GM21367 (cell line): ENCODE data around the gene SIT1.
"Not testable (repeated sequence)": the region's sequence is repeated elsewhere in the genome, so short reads cannot be mapped to it uniquely, and the experiment has no call there.

ENCODE experiments used
- ATAC-seq: cut with Tn5 transposase; IDR thresholded peaks from one replicate; pipeline ENCODE4 v1.9.1; 2021; ENCODE audit not compliant: unreplicated experiment

Gene SIT1

DNA sequence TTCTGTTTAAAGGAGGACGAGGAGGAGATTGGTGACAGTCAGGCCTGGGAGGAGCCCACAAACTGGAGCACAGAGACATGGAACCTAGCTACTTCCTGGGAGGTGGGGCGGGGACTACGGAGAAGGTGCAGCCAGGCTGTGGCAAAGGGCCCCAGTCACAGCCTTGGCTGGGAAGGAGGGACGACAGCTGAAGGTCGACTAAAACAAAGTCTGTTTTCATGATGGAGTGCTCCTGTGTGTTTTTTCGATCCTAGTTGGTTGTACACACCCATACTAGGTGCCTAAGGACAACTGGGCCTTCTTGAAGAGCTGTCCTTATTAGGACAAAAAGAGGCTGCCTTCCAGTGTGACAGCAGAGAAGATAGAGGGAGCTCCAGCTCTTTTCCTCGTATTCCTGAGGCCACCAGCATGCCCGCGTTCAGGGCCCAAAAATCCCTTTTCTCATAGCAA is 10.3 kb upstream of the SIT1 start:
- no peak for ATAC-seq

DNA sequence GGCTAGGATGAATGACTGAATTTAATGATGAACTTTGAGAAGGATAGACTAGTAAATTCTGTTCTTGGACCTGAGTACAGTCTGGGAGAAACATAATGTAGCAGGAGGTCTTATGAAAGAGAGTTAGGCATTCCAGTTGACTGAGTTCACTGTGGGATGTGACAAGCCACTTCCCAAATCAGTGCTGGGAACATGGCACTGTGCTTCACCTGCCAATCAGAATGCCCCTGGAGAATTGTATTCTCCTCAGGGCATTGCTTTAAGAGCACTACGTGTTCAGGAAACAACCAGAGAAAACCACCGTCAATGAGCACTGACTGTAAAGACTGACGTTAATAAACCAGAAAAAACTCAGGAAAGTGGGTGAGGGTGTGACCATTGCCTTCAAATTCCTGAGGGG is 8.6 kb upstream of the SIT1 start:
- ATAC-seq = no peak

DNA sequence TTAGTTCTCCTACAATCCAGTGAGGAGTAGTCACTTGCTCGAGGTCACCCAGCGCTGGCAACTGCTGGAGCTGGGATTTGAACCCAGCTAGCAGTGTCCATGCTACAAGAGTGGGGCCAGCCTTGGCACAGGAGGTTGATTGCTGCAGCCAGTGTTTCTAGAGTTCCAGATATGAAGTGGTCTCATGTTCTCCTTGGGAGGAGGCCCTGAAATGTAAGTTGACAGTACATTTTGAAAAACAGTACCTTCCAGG is 8.2 kb upstream of the SIT1 start:
- ATAC-seq = no peak

DNA sequence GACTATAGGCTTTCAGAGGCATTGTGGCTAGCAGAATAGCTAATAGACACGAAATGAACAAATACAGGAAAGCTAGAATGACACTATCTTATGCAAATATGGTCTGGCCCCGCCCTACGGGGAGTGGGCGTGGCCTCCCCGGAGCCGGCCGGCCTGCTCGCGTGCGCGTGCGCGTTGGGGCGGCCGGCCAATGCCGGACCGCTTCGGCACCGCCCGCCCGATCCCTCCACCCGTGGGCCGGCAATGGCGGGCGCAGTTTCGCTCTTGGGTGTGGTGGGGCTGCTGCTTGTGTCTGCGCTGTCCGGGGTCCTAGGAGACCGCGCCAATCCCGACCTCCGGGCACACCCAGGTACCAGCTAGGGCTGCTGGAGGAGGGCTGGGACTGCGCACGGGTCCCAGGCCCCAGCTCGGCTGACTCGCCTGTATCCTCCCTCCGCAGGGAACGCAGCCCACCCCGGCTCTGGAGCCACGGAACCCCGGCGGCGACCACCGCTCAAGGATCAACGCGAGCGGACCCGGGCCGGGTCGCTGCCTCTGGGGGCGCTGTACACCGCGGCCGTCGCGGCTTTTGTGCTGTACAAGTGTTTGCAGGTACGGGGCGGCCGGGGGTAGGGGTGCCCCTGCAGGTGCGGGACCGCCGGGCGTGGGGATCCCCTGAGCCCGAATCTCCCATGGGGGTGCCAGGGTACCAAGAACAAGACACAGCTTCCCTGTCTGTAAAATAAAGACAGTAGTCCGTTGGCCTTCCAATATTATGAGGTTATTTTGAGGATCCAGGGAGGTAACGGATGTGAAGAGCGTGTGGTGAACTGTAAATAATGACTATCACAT is 7.6 kb upstream of the SIT1 start, which contains the start of gene CCDC107:
Gene CCDC107, plus strand, starts transcription at position 156 of the 831 bp plus-strand sequence. Its CDS starts 88 bp downstream, at position 244.
- peak; percentile 51 for ATAC-seq

DNA sequence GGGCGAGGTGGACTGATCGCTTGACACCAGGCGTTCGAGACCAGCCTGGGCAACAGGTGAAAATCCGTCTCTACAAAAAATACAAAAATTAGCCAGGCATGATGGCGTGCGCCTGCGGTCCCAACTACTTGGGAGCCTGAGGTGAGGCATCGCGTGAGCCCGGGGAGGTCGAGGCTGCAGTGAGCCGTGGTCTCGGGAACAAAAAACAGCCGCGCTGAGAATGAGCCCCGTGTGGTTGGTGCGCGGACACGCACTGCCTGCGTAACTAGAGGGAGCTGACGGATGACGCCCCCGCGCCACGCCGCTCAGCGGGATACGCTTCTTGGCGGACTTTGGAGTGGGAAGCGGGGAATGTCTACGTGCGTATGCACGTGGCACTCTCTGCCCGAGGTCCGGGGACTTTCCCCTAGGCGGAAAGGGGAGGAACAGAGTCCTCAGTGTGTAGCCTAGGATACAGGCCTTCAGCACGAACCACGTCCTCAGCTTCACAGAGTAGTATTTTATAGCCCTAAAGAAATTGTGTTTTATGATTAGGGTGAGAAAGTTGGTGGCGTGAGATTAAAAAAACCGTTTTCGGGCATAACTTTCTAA is 6.9 kb upstream of the SIT1 start, which contains the start of gene RMRP:
Gene RMRP, minus strand, starts transcription at position 474 of the 591 bp plus-strand sequence.
- ATAC-seq = peak; percentile 78

DNA sequence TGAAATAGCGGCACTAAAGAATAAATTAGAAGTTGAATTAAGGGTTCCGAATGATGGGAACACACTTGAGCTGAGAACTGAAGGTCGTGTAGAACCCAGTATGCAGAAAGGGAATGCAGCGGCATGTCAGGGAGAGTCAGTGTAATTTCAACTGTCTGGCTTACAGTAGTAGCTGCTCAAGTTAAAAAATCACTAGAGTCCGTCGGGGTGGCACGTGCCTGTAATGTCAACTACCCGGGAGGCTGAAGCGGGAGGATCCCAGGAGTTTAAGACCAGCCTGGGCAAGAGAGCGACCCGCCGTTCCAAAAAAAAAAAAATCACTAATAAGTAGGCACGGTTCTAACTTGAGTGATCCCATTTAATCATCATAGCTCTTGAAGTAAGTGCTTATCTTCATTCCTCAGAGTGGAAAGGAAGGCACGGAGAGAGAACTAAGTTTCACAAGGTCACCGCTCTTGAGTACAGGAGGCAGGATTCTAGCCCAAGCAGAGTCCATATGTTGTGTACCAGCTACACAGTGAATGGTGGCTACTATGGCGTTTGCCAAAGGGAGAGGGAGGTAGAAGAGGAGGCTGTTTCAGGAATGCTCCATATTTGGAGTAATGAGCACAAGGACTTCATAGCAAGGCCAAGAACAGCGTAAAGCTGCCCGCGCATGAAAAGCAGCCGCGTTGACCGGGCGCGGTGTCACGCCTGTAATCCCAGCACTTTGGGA is 6.3 kb upstream of the SIT1 start:
- no peak for ATAC-seq

DNA sequence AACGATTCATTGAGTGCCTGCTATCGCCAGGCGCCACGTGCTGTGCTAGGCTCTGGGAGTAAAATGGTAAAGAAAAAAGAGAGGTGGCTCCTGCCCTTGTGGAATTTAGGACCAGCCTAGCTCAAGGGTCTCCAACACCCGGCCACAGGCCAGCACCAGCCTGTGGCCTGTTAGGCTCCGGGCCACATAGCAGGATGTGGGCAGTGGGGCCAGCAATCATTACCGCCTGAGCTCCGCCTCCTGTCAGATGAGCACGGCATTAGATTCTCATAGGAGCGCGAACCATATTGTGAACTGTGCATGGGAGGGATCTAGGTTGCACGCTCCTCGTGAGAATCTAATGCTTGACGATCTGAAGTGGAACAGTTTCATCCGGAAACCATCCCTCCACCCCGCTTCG is 5.6 kb upstream of the SIT1 start:
- ATAC-seq = no peak

DNA sequence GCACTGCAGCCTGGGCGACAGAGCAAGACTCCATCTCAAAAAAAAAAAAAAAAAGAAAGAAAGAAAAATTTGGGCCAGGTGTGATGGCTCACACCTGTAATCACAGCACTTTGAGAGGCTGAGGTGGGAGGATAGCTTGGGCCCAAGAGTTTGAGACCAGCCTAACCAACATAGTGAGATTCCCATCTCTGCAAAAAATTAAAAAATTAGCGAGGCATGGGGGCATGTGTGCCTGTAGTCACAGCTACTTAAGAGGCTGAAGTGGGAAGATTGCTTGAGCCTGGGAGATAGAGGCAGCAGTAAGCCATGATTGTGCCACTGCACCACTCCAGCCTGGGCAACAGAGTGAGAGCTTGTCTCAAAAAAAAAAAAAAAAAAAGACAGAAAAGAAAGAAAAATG is 2.9 kb upstream of the SIT1 start:
- no peak for ATAC-seq

DNA sequence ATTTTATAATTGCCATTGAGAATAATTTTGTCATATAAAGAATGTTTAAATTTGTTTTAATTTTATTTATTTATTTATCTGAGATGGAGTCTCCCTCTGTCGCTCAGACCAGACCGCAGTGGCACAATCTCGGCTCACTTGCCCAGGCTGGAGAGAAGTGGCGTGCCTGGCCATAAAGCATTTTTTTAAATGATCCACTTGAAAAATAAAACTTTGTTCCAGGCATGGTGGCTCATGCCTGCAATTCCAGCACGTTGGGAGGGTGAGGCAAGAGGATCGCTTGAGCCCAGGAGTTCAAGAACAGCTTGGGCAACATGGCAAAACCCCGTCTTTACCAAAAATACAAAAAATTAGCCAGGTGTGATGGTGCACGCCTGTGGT is 2.1 kb upstream of the SIT1 start:
- ATAC-seq = no peak

DNA sequence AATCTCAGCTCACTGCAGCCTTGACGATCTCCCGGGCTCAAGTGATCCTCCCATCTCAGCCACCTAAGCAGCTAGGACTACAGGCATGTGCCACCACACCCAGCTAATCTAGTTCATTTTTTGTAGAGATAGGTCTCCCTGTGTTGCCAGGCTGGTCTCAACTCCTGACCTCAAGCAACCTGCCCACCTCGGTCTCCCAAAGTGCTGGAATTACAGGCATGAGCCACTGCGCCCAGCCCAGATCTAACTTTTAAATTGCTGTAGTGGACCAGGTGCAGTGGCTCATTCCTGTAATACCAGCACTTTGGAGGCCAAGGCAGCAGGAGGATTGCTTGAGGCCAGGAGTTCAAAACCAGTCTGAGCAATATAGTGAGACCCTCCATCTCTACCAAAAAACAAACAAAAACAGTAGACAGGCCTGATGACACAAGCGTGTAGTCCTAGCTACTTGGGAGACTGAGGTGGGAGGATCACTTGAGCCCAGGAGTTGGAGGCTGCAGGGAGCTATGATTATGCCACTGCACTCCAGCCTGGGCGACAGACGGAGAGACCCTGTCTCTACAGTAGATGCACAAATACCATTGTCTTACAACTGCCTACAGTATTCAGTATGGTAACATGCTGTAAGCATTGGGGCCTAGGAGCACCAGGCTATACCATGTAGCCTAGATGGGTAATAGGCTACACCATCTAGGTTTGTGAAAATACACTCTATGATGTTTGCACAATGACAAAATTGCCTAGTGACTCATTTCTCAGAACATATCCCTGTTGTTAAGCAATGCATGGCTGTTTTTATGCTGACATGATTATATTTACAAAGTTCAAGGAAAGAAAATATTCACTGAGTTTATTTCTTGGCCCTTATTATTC is 1.5 kb upstream of the SIT1 start:
- no peak for ATAC-seq

DNA sequence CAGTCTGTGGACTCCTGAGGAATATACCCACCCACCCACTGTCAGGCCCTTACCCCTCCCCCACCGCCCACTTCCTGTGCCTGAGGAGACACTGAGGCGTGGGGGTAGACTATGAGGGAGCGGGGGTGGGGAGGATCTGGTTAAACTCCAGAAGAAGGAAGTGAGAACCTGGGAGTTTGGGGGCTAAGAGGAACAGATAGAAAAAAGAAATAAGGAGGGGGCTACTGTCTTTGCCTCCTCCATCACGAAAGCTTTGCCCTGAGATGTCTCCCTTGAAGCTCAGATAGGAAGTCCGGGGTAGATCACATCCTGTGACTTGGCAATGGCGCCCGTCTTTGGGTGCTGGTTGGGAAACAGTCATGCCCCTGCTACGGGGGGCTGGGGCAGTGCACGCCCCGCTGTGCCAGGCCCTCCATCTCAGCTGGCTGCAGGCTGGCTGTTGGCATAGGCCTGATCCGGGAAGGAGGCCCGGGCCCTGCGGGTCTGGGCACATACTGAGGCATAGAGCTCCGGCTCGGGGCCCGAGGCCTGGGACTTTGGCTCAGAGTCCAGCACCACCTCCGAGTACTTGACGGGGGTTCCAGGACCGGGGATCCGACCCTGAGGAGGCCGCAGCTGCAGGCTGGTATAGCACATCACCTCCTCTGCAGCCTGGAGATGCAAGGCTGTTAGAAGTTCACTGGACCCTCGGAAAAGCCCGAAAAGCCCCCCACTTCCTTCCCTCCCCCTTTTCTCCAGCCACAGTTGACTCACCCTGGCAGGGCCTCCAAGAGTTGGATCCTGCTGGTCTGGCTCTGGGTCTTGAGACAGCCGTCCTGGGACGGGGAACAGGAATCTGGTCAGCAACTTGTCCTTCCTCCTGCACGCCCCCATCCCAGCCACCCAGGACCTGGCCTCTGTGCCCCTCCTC is 1.0 kb downstream of the SIT1 start:
- ATAC-seq = no peak

DNA sequence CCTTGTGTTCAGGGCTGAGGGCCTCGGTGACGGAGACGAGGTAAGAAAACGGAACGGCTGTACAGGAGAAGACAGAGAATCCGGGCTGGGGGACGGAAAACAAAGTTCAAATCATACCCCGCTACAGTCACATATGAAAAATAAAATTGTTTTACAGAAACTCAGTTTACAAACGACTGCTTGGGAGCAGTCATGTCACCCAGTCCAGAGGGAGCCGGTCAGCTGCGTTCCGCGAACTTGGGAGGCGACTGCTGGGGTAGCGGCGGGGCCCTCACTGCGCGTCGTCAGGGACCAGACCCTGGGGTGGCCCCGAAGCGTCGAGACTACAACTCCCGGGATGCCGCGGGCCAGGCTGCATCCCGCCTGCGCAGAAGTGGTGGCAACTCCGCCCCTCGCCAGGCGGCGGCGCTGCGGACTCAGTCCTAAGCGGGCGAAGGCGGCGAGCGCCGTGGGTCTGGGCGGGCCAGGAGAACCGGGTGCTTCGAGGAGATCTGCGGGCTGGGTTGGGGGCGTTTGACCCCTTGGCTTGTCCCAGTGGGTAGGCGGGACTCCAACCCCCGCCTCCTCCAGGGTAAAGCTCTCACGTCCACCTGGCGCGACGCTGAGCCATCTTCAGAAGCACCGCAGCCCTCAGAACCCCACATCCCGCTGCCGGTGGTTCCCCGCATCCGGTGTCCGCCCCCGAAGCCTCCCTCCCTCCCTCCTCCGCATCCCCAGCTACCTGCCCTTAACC is 4.0 kb downstream of the SIT1 start:
- peak; percentile 76 for ATAC-seq

DNA sequence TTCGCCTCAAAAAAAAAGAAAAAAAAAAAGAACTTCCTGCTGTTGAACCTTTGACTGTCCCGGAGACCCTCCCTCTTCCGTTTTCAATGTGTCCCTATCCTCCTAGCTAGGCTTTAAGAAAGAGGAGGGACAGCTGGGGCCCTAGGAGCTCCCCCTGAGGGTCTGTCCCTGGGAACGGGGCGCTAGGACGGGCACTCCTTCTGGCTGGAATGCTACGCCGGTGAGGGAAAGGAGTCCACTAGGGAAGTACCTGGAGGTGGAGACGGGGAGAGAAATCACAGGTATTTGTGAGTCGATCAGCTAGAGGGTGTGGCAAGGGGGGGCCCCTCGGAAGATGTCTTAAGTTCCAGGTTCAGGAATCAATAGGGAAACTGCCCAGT is 4.6 kb downstream of the SIT1 start:
- no peak for ATAC-seq

DNA sequence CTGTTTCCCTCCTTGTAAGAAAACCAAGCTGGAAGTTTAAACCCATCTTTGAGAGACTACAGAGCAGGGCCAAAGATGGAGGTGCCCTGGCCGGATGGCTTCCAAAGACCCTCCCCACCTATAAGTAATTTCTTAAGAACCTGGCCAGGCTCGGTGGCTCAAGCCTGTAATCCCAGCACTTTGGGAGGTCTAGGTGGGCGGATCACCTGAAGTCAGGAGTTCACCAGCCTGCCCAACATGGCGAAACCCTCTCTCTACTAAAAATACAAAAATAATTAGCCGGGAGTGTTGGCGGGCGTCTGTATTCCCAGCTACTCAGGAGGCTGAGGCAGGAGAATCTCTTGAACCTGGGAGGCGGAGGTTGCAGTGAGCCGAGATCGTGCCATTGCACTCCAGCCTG is 5.0 kb downstream of the SIT1 start:
- not testable (repeated sequence) for ATAC-seq

DNA sequence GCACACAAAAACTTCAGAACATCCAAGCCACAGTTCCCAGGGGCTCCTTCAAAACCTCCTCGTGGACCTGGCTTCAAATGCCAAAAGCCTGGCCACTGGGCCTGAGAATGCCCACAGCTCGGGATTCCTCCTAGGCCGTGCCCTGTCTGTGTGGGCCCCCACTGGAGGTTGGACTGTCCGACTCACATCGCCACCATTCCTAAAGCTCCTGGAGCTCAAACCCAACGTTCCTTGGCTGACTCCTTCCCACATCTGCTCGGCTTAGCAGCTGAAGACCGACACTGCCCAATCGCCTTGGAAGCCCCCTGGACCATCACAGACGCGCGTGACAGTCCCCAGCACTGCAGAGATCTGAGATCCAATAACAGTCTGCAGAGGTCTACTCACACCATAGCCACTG is 7.7 kb downstream of the SIT1 start:
- ATAC-seq = no peak

DNA sequence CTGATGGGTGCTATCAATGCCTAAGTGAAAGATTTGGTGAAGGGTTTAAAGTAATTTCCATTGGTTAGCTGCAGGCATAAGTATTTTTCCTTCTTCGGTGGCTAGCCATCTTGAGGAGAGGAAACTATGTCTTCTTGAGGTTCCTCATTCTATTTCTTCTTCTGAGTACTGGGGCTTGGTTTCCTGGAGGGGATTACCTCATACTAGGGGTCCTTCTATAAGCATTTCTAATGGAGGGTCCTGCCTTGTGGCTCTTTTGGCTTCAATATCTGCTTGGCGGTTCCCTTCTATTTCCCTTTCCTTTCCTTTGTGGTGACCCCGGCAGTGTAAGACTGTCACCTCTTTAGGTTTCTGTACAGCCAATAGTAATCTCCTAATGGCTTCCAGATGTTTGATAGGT is 9.3 kb downstream of the SIT1 start:
- not testable (repeated sequence) for ATAC-seq

DNA sequence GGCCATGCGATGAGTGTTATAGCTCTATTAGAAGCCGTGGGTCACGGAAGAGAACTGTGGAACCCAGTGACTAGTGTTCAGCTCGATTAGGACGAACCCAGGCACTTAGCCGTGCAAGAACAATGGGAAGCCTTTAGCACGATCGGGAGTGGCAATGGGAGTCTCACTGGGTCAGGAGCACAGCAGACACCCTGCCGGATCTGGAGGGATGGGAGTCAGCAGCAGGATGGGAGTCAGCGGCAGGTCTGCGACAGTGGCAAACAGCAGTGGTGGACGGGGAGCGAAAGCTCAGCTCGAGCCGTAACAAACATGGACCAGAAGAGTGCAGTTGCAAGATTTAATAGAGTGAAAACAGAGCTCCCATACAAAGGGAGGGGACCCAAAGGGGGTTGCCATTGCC is 10.3 kb downstream of the SIT1 start:
- not testable (repeated sequence) for ATAC-seq

DNA sequence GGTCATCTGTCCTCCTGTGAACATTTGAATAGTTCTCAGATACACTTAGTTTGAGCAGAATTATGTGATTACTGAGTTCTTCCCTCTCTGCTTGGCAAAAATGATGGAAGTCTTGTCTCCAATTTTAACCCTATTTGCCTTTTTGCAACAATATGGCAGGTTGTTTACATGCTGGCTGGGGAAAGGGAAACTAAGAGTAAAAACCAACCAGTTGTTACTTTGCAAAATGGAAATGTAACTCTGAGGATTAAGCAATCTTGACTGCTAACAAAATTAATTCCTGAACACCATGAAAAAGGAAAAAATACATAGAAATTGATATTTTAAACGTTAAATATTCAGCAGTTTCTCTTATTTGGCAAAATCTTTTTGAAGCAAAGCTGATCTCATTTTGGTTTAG is 11.1 kb downstream of the SIT1 start:
- no peak for ATAC-seq

DNA sequence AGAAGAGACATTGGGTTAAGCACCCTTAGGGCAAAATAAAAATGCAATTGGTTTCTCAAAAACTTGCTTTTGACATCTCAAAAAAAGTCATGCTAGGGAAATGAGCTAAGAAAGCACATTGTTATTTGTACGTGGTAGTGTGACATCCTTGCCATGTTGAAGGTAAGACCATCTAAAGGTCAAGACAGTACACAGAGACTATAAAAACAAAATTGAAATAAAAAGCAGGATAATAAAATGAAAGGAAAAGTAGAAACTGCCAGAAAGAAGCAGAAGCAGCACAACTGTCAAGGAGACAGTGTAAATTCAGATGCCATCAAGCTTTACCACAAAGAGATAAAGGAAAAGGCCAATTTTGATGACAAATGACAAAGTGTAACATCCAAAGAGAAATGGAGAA is 11.5 kb downstream of the SIT1 start:
- ATAC-seq = not testable (repeated sequence)
